ENCODE data around the gene PCDH15.

Gene PCDH15

GRCh38 chr10:53839440-53840039 lies 961.5 kb downstream of the PCDH15 start:
- no peak for DNase-seq

GRCh38 chr10:53836638-53837037 lies 964.4 kb downstream of the PCDH15 start:
- DNase-seq: no peak

GRCh38 chr10:53833908-53834307 lies 967.1 kb downstream of the PCDH15 start:
- no peak for DNase-seq

GRCh38 chr10:53827261-53827660 lies 973.8 kb downstream of the PCDH15 start:
- no peak for DNase-seq

GRCh38 chr10:53808677-53809372 lies 992.2 kb downstream of the PCDH15 start:
- no peak for DNase-seq

- DNase-seq: no peak
Measured at GRCh38 chr10:53786236-53786900, 1014.7 kb downstream of the PCDH15 start.

GRCh38 chr10:53771701-53772100 lies 1029.3 kb downstream of the PCDH15 start:
- DNase-seq: no peak

- DNase-seq: no peak
Measured at GRCh38 chr10:53770903-53771302, 1030.1 kb downstream of the PCDH15 start.

- no peak for DNase-seq
Measured at GRCh38 chr10:53765311-53765710, 1035.7 kb downstream of the PCDH15 start.

- DNase-seq: no peak
Measured at GRCh38 chr10:53754596-53755250, 1046.3 kb downstream of the PCDH15 start.

Measured in NCI-H526 treated with DMSO at 0.1 percent for 48 hours (cell line).